ENCODE results near the gene RAC2. TPM values are rescaled to one million over a fixed set of nuclear protein-coding genes. Genes with fewer than 3 reads are reported as not detected.
A peak's percentile ranks its signal among the peaks of the same experiment; 100 is the strongest.

RAC2 gene
- total and polyA plus RNA-seq, 2 of the 8 experiments (the other 6 are each of a cell fraction or from before 2014, with no cell fraction given) = 2.3 to 4.3 TPM

DNA sequence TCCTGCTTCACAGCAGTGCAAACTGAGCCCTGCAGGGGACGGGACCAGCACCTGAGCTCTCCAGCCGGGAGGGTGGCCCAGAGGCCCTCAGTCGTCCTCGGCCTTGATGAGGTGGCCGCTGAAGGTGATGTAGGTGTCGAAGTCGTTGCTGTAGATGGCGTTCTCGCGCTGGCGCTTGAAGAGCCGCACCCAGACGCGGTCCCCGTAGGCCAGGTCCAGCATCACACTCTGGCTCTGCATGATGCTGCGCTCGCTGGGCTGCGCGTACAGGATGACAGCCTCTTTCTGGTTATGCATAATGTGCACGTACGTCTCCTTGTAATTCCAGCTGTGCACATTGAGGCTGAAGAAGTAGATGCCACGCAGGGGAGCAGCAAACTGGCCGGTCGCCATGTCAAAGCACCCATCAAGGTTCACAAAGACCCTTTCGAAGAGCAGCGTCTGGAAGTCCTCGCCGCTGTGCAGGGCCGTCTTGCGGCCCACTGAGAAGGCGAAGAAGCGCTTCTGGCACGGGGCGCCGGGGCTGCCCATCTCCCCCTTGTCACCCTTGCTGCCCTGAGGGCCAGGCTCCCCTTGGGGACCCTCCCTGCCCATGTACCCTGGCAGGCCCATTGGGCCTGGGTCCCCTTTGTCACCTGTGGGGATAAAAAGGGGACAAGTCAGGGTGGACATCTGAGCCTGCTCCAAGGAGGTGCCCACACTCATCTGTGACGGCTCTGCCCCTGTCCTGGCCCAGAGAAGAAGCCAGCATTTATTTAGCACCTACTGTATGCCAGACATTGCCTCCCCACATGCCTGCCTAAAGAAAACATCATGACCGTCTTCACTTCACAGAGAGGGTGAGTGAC is 61.7 kb downstream of the RAC2 start:
- Histone ChIP-seq H3K4me2 (ENCODE audit: insufficient read depth in 1 of 2, low read depth in 2 of 2, low read length in 2 of 2) (no peak overlapping the region), H3K27ac (ENCODE audit: low read depth, low read length) (no peak overlapping the region), H2AFZ (ENCODE audit: low read length) (no peak overlapping the region), H3K36me3 (ENCODE audit: control insufficient read depth in 2 of 4, insufficient read depth in 4 of 4, low read length in 3 of 4) (no peaks in the 10 kb centered on the region), H3K4me3 (ENCODE audit: extremely low read depth in 1 of 4, insufficient read depth in 2 of 4, low read depth in 3 of 4, low read length in 4 of 4) (no peak overlapping the region), H4K8ac (ENCODE audit: extremely low read depth, insufficient read depth, low read length) (no peak overlapping the region), H3K9me3 (ENCODE audit: insufficient read depth in 2 of 2, low read depth in 1 of 2, low read length in 1 of 2) (no peaks in the 10 kb centered on the region), H2BK5ac (ENCODE audit: low read depth, low read length) (no peak overlapping the region), H3K4ac (replicated peaks; ENCODE audit: insufficient read length, low read depth, low read length) (no peak overlapping the region), H3K27me3 (replicated peaks in 1 of 4; ENCODE audit: control insufficient read depth in 3 of 4, extremely low read depth in 1 of 4, insufficient read depth in 3 of 4, low read length in 3 of 4) (no peaks in the 10 kb centered on the region; a peak in 1 of 7 replicates), H4K5ac (ENCODE audit: insufficient read length, low read depth, low read length) (no peak overlapping the region), H3K9ac (replicated peaks in 1 of 4; ENCODE audit: extremely low read depth in 1 of 4, low read depth in 3 of 4, low read length in 3 of 4) (no peak overlapping the region), H4K91ac (replicated peaks; ENCODE audit: insufficient read length, low read length) (no peak overlapping the region), H3K23ac (ENCODE audit: insufficient read length) (no peak overlapping the region), H2BK20ac (ENCODE audit: low read length) (no peak overlapping the region; the same call in 1 of the 2 replicates), H2BK120ac (replicated peaks; ENCODE audit: low read depth, low read length) (no peak overlapping the region), H3K4me1 (replicated peaks in 1 of 4; ENCODE audit: control insufficient read depth in 3 of 4, insufficient read depth in 4 of 4, low read length in 3 of 4) (peaks cover 0 to 3% (median 3%) of the 10 kb centered on the region in 4 experiments; a peak in 3 of 7 replicates), H2BK12ac (ENCODE audit: low read depth, low read length) (no peak overlapping the region), H3K18ac (ENCODE audit: extremely low read depth, low read length) (no peak overlapping the region), H2AK5ac (ENCODE audit: low read depth, low read length) (no peak overlapping the region), H4K20me1 (replicated peaks in 1 of 2; ENCODE audit: control insufficient read depth in 1 of 2, insufficient read depth in 2 of 2, low read length in 2 of 2) (no peaks in the 10 kb centered on the region), H3K14ac (ENCODE audit: insufficient read length) (no peak overlapping the region), H3K23me2 (ENCODE audit: low read depth, low read length) (no peaks in the 10 kb centered on the region), H2BK15ac (ENCODE audit: low read length) (no peak overlapping the region; the same call in 1 of the 2 replicates), H3K56ac (replicated peaks; ENCODE audit: insufficient read length, low read depth, low read length) (no peak overlapping the region), H3K79me1 (ENCODE audit: low read depth, low read length) (no peaks in the 10 kb centered on the region), H3K79me2 (ENCODE audit: control insufficient read depth in 1 of 2, insufficient read depth in 2 of 2, low read length in 2 of 2) (no peaks in the 10 kb centered on the region)
- WGBS, 2 experiments (ENCODE audit: extremely low coverage in 1 of 2, insufficient coverage in 1 of 2, insufficient read length in 1 of 2, insufficient replicate concordance in 2 of 2, low coverage in 1 of 2, low lambda C conversion rate in 2 of 2, missing lambda C conversion rate in 1 of 2) = 82% methylated on average over 37 of the region's 37 CpGs; no CpG with 5 or more reads in 1 of the 2 experiments
- ChIA-PET POLR2A (ENCODE audit: partially characterized antibody) (no interaction called here), CTCF (ENCODE audit: partially characterized antibody) (interaction anchor here (0.9 to 1.3 kb wide), 4 partner anchors 15 to 77 kb away, joined by 3 to 5 read pairs (median 4); partner anchors contain the start of gene RAC2)
- DNase-seq (ENCODE audit: low read depth in 1 of 2, low spot score in 2 of 2) = no peak
- TF ChIP-seq SP2 (IDR thresholded peaks at IDR 0.05; ENCODE audit: low read length) (no peak), RAD21 (IDR thresholded peaks at IDR 0.05 in 1 of 2, conservative IDR thresholded peaks at IDR 0.05 in 1 of 2; ENCODE audit: low read depth in 2 of 2, low read length in 2 of 2) (peak; percentile 54 to 59), KDM5A (IDR thresholded peaks at IDR 0.05; ENCODE audit: low read length) (no peak), SIX5 (IDR thresholded peaks at IDR 0.05; ENCODE audit: low read depth, low read length) (no peak), CEBPB (IDR thresholded peaks at IDR 0.05; ENCODE audit: low read depth, low read length) (no peak), JUND (IDR thresholded peaks at IDR 0.05; ENCODE audit: low read length) (no peak), ASH2L (IDR thresholded peaks at IDR 0.05; ENCODE audit: low read length) (no peak), TAF1 (IDR thresholded peaks at IDR 0.05; ENCODE audit: low read depth, low read length) (no peak), GABPA (IDR thresholded peaks at IDR 0.05; ENCODE audit: borderline replicate concordance, insufficient read depth, low read length) (no peak)
- TF ChIP-seq, protein P1, sequence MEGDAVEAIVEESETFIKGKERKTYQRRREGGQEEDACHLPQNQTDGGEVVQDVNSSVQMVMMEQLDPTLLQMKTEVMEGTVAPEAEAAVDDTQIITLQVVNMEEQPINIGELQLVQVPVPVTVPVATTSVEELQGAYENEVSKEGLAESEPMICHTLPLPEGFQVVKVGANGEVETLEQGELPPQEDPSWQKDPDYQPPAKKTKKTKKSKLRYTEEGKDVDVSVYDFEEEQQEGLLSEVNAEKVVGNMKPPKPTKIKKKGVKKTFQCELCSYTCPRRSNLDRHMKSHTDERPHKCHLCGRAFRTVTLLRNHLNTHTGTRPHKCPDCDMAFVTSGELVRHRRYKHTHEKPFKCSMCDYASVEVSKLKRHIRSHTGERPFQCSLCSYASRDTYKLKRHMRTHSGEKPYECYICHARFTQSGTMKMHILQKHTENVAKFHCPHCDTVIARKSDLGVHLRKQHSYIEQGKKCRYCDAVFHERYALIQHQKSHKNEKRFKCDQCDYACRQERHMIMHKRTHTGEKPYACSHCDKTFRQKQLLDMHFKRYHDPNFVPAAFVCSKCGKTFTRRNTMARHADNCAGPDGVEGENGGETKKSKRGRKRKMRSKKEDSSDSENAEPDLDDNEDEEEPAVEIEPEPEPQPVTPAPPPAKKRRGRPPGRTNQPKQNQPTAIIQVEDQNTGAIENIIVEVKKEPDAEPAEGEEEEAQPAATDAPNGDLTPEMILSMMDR (IDR thresholded peaks at IDR 0.05; ENCODE audit: control extremely low read depth in 1 of 3, insufficient read depth in 1 of 3, low read depth in 1 of 3, low read length in 3 of 3) = peak; percentile 18 to 66 (median 30)
- no peak for FAIRE-seq
